NB4 (cell line): ENCODE measurements around the gene ZNF710.

Experiments used
- CTCF ChIP-seq: IDR thresholded peaks from one replicate; pipeline ENCODE4 v1.5.1; 2012; ENCODE audit warnings: low read depth, low read length
- POLR2A ChIP-seq: IDR thresholded peaks from 2 replicates; pipeline ENCODE4 v1.6.1; 2011; ENCODE audit warnings: mild to moderate bottlenecking; ENCODE audit not compliant: insufficient read length; ENCODE audit errors: extremely low read depth
- TF ChIP-seq, protein P1 (sequence below): IDR thresholded peaks from 2 replicates; pipeline ENCODE4 v1.6.1; 2011; ENCODE audit warnings: low read depth, low read length

DNA sequence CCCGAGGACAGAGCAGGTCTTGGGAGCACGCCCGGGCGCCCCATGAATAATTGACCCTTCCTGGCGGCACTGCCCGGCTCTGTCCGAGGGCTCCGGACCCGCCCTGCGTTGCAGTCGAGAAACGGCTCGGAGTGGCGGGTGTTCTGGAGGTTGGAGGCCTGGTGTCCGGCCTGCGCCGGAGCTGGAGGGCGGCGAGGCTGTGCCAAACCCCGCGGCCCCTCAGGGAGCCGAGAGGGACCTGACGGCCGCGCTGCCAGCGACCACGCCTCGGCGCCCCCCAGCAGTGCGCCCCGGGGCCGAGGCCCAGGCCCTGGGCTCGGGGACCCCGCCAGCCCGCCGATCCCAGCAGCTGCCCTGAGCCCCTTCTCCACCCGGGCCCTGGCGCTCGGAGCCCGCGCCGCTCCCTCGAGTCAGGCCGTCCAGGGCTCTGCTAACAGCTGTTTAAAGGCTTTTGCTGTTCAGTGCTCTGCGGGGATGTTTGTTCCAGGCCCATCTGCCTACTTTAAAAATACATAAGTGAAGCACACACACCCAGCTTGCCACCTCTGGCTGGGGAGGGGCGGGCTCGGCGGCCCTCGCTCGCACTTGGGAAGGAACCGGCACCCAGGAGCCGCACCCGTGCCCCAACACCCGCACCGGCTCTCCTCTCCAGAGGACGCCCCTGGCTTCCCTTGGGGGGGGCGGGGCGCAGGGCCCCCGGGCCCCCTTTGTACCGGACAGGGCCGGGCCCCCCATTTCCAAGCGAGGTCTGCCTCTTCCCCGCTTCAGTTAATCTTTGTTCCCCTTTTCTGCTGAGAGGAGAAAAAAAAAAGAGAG lies 730 bp upstream of the ZNF710 start:
- TF ChIP-seq POLR2A (no peak), CTCF (no peak)
- TF ChIP-seq, protein P1, sequence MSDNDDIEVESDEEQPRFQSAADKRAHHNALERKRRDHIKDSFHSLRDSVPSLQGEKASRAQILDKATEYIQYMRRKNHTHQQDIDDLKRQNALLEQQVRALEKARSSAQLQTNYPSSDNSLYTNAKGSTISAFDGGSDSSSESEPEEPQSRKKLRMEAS, result no peak
